Neural cell (in vitro differentiated cells): ENCODE measurements around the gene GFM1.

Source experiments
- CTCF ChIP-seq: fragments of 450-650 bp; IDR thresholded peaks from 2 replicates; pipeline ENCODE4 v1.5.1; 2014; ENCODE audit warnings: antibody characterized with exemption, mild to moderate bottlenecking, moderate library complexity; ENCODE audit not compliant: poor library complexity, severe bottlenecking
- EZH2 ChIP-seq: fragments of 200-600, 300-800 bp; shearing (Covaris generic), sonication (generic); IDR thresholded peaks from 2 replicates; pipeline ENCODE4 v1.6.1; 2014; ENCODE audit warnings: antibody characterized with exemption, low read length, borderline replicate concordance, mild to moderate bottlenecking; ENCODE audit not compliant: insufficient read depth, poor library complexity, severe bottlenecking

- TF ChIP-seq CTCF (no peak), EZH2 (no peak)
These were observed 3.7 kb upstream of the GFM1 start for GRCh38 chr3:158640646-158641045.
